ENCODE data around the gene SMCO1.
"Not testable (repeated sequence)": the region's sequence is repeated elsewhere in the genome, so short reads cannot be mapped to it uniquely, and the experiment has no call there.

- not testable (repeated sequence) for TF ChIP-seq POLR2A (IDR thresholded peaks at IDR 0.05; ENCODE audit: low read depth); POLR2AphosphoS5 (IDR thresholded peaks at IDR 0.05); CTCF (IDR thresholded peaks at IDR 0.05); EP300 (IDR thresholded peaks at IDR 0.05)
Observed at GRCh38 chr3:196462680-196463477, 52.3 kb downstream of the SMCO1 start.
